ENCODE results near the gene RNASE11. TPM values are rescaled to one million over a fixed set of nuclear protein-coding genes. Genes with fewer than 3 reads are reported as not detected.

Gene RNASE11
- total and polyA plus RNA-seq, 2 donors (not counting 1 experiment from before 2014, with no cell fraction given) = not detected

DNA sequence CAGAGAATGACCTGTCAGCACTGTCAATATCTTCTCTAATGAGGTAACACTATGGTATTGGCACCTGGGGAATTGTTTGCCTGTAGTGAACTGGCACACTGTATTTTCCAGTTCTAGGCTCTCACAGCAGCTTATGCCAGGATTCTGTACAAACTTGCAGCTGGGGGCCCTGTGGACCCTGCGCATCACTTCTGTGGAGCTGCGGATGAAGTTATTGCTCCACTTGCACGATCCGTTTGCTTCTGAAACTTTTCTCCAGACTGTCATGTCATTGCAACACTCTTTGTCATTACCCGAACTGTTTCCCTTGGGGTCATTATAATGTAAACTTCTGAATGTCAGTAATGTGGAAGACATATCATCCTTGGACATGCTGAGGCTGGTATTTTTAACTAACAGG, 3.9 kb downstream of the RNASE11 start:
- intact Hi-C loops (cut with micrococcal nuclease) = no loop called here
- peaks cover 5% of the 10 kb centered on the region for H3K9me3 Mint-ChIP-seq (ENCODE audit: insufficient read depth)
- CTCF ChIA-PET = no interaction called here
- no peak for TF ChIP-seq EZH2 (IDR thresholded peaks at IDR 0.05; ENCODE audit: borderline replicate concordance, insufficient read depth, low read depth, low read length, poor library complexity, severe bottlenecking)
- TF ChIP-seq, protein P1, sequence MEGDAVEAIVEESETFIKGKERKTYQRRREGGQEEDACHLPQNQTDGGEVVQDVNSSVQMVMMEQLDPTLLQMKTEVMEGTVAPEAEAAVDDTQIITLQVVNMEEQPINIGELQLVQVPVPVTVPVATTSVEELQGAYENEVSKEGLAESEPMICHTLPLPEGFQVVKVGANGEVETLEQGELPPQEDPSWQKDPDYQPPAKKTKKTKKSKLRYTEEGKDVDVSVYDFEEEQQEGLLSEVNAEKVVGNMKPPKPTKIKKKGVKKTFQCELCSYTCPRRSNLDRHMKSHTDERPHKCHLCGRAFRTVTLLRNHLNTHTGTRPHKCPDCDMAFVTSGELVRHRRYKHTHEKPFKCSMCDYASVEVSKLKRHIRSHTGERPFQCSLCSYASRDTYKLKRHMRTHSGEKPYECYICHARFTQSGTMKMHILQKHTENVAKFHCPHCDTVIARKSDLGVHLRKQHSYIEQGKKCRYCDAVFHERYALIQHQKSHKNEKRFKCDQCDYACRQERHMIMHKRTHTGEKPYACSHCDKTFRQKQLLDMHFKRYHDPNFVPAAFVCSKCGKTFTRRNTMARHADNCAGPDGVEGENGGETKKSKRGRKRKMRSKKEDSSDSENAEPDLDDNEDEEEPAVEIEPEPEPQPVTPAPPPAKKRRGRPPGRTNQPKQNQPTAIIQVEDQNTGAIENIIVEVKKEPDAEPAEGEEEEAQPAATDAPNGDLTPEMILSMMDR (IDR thresholded peaks at IDR 0.05) = no peak
- WGBS (ENCODE audit: insufficient coverage) = 100% methylated on average over 2 of the region's 5 CpGs
- Histone ChIP-seq H2AFZ (ENCODE audit: insufficient read depth, low read depth, low read length, poor library complexity, severe bottlenecking) (no peak overlapping the region), H3K79me2 (ENCODE audit: control insufficient read depth, insufficient read depth, low read length) (no peaks in the 10 kb centered on the region), H3K27ac (ENCODE audit: low read length in 2 of 2) (no peak overlapping the region), H3K9me3 (ENCODE audit: control extremely low read depth in 1 of 3, control insufficient read depth in 2 of 3, insufficient read depth in 1 of 3, low read length in 2 of 3) (no peaks in the 10 kb centered on the region), H3K4me3 (ENCODE audit: control extremely low read depth in 1 of 5, extremely low read depth in 1 of 5, insufficient read depth in 1 of 5, low read depth in 2 of 5, low read length in 4 of 5) (no peak overlapping the region), H3K36me3 (replicated peaks in 1 of 2; ENCODE audit: control extremely low read depth in 1 of 2, control insufficient read depth in 1 of 2, extremely low read depth in 1 of 2, insufficient read depth in 2 of 2, low read length in 1 of 2) (no peaks in the 10 kb centered on the region), H3K4me1 (ENCODE audit: control insufficient read depth in 2 of 2, insufficient read depth in 2 of 2, low read length in 2 of 2) (no peaks in the 10 kb centered on the region), H3K4me2 (replicated peaks; ENCODE audit: low read depth, low read length, poor library complexity, severe bottlenecking) (no peak overlapping the region), H4K20me1 (ENCODE audit: control insufficient read depth, insufficient read depth, low read length, poor library complexity, severe bottlenecking) (no peaks in the 10 kb centered on the region), H3K27me3 (replicated peaks in 1 of 4; ENCODE audit: control extremely low read depth in 1 of 4, control insufficient read depth in 3 of 4, insufficient read depth in 4 of 4, low read length in 3 of 4) (peaks cover 0 to 4% (median 0%) of the 10 kb centered on the region in 4 experiments), H3K9ac (ENCODE audit: low read length) (no peak overlapping the region)
- ATAC-seq (ENCODE audit: low read depth) (no peak), DNase-seq (no peak)
- H3K27me3 Mint-ChIP-seq = peaks cover 20% of the 10 kb centered on the region
- H3K27ac Mint-ChIP-seq = no peak overlapping the region
- POLR2A ChIA-PET = no interaction called here
- no peak overlapping the region for H3K4me3 Mint-ChIP-seq
- no peaks in the 10 kb centered on the region for H3K4me1 Mint-ChIP-seq

DNA sequence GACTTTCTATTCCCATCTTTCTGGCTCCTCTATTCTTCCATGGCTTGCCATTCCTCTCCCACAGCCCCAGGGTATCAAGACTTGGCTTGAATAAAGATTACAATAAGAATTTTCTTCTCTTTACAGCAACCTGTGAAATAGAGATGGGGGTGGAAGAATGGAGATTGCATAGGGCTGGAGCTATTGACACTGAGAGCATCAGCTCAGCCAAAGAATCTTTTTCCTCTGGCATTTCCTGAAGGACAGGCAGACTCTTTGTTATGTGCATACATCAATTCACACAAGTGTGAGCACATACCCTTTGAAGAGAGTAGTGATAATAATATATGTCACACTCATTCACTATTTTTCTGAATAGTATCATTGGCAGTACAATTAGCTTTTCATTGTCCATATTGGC, 4.7 kb downstream of the RNASE11 start:
- CTCF ChIA-PET = no interaction called here

More for the DNA sequence above, 4.7 kb downstream of the RNASE11 start:
- Histone ChIP-seq H3K27me3 (replicated peaks in 1 of 4; ENCODE audit: control extremely low read depth in 1 of 4, control insufficient read depth in 3 of 4, insufficient read depth in 4 of 4, low read length in 3 of 4) (peaks cover 0 to 4% (median 0%) of the 10 kb centered on the region in 4 experiments), H3K9ac (ENCODE audit: low read length) (no peak overlapping the region), H3K4me3 (ENCODE audit: control extremely low read depth in 1 of 5, extremely low read depth in 1 of 5, insufficient read depth in 1 of 5, low read depth in 2 of 5, low read length in 4 of 5) (no peak overlapping the region), H3K4me2 (replicated peaks; ENCODE audit: low read depth, low read length, poor library complexity, severe bottlenecking) (no peak overlapping the region), H4K20me1 (ENCODE audit: control insufficient read depth, insufficient read depth, low read length, poor library complexity, severe bottlenecking) (no peaks in the 10 kb centered on the region), H3K9me3 (ENCODE audit: control extremely low read depth in 1 of 3, control insufficient read depth in 2 of 3, insufficient read depth in 1 of 3, low read length in 2 of 3) (no peaks in the 10 kb centered on the region), H2AFZ (ENCODE audit: insufficient read depth, low read depth, low read length, poor library complexity, severe bottlenecking) (no peak overlapping the region), H3K4me1 (ENCODE audit: control insufficient read depth in 2 of 2, insufficient read depth in 2 of 2, low read length in 2 of 2) (no peaks in the 10 kb centered on the region), H3K79me2 (ENCODE audit: control insufficient read depth, insufficient read depth, low read length) (no peaks in the 10 kb centered on the region), H3K36me3 (replicated peaks in 1 of 2; ENCODE audit: control extremely low read depth in 1 of 2, control insufficient read depth in 1 of 2, extremely low read depth in 1 of 2, insufficient read depth in 2 of 2, low read length in 1 of 2) (no peaks in the 10 kb centered on the region), H3K27ac (ENCODE audit: low read length in 2 of 2) (no peak overlapping the region)
- H3K9me3 Mint-ChIP-seq (ENCODE audit: insufficient read depth) = peaks cover 5% of the 10 kb centered on the region
- no peaks in the 10 kb centered on the region for H3K4me1 Mint-ChIP-seq
- no peak overlapping the region for H3K27ac Mint-ChIP-seq
- POLR2A ChIA-PET = no interaction called here
- intact Hi-C loops (cut with micrococcal nuclease) = no loop called here
- H3K27me3 Mint-ChIP-seq = peaks cover 20% of the 10 kb centered on the region
- no peak for DNase-seq
- TF ChIP-seq, protein P1 (IDR thresholded peaks at IDR 0.05) = no peak
- no peak for TF ChIP-seq EZH2 (IDR thresholded peaks at IDR 0.05; ENCODE audit: borderline replicate concordance, insufficient read depth, low read depth, low read length, poor library complexity, severe bottlenecking)
- no peak for ATAC-seq (ENCODE audit: low read depth)
- no peak overlapping the region for H3K4me3 Mint-ChIP-seq
